ENCODE measurements around the gene CDK5RAP3. TPM values are rescaled to one million over a fixed set of nuclear protein-coding genes. Genes with fewer than 3 reads are reported as not detected.

The CDK5RAP3 gene
- total and polyA plus RNA-seq, 12 donors: 42.8 to 733 (median 111) TPM

DNA sequence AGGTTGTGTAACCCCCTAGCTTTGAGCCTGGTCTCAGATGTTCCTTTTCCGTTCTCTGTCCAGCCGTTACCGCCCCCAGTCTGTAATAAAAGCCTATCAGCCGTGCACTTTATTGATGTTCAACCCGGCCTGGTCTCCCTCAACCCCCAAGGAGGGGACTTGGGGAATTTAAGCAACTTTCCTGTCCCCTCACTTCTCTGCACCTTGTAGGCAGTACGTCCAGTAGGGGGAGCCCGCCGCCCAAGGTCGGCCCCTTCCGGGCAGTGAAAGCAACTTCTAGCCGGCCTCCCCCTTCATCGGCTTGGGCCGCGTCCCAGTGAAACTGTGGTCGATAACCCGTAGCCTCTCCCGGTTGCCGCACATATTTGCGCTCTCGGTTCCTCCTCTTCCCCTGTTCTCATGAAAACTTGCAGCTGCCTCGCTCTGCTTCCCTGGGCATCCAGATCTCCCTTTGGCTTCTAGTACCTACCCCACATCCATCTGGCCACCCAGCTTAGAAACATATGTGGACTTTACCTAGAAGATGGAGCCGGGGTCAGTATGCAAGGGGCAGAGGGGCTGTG is 21.6 kb upstream of the CDK5RAP3 start:
- peak overlapping the region in 1 of 4 donors; percentile 39 for H3K4me3 ChIP-seq
- H3K9me3 ChIP-seq (replicated peaks in 1 of 3): no peaks in the 10 kb centered on the region
- no peak for TF ChIP-seq POLR2A (IDR thresholded peaks at IDR 0.05)
- TF ChIP-seq, protein P1, sequence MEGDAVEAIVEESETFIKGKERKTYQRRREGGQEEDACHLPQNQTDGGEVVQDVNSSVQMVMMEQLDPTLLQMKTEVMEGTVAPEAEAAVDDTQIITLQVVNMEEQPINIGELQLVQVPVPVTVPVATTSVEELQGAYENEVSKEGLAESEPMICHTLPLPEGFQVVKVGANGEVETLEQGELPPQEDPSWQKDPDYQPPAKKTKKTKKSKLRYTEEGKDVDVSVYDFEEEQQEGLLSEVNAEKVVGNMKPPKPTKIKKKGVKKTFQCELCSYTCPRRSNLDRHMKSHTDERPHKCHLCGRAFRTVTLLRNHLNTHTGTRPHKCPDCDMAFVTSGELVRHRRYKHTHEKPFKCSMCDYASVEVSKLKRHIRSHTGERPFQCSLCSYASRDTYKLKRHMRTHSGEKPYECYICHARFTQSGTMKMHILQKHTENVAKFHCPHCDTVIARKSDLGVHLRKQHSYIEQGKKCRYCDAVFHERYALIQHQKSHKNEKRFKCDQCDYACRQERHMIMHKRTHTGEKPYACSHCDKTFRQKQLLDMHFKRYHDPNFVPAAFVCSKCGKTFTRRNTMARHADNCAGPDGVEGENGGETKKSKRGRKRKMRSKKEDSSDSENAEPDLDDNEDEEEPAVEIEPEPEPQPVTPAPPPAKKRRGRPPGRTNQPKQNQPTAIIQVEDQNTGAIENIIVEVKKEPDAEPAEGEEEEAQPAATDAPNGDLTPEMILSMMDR (IDR thresholded peaks at IDR 0.05): peak; percentile 87 to 93 (median 90)
- peaks cover 25 to 46% of the 10 kb centered on the region in 2 donors for H3K4me1 ChIP-seq (replicated peaks in 1 of 2)
- WGBS, 4 donors: 4% methylated on average over 17 to 22 of the region's 22 CpGs
- peaks cover 0 to 14% of the 10 kb centered on the region in 2 donors for H3K36me3 ChIP-seq (replicated peaks in 1 of 2)
- intact Hi-C loops (cut with DNase I): no loop called here
- H3K27ac ChIP-seq: peak overlapping the region; percentile 15 to 90 (median 70)
- no peaks in the 10 kb centered on the region for H3K27me3 ChIP-seq
- peak; percentile 90 to 95 (median 93) for DNase-seq

DNA sequence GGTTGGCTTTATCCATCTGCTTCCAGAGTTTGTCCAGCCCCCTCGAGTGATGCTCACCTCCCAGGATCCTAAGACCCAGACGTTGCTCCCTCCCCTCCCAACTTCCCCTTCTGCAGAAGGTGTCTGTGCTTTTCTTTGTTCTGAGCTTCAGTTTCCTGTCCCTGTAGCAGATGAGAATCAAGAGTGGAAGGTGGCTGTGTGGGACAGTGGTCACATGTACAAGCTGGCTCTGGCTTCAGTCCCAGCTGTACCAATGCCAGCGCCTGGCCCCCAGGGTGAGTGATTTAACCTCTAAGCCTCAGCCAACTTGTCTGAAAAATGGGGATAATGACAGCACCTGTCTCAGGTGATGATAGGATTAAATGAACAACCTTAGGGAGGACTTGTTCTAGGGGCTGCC is 21.0 kb upstream of the CDK5RAP3 start:
- peak overlapping the region in 3 of 5 donors; percentile 70 to 90 (median 86) for H3K27ac ChIP-seq
- intact Hi-C loops (cut with DNase I): loop anchor here in 1 of 2 donors (10.0 kb wide), 1 partner anchor 65 kb away; no protein-coding TSS in a partner anchor
- H3K36me3 ChIP-seq (replicated peaks in 1 of 2): peaks cover 0 to 8% of the 10 kb centered on the region in 2 donors
- WGBS, 4 donors: 47 to 59% (median 55%) methylated on average over 3 of the region's 3 CpGs
- peaks cover 25 to 44% of the 10 kb centered on the region in 2 donors for H3K4me1 ChIP-seq (replicated peaks in 1 of 2)
- no peak for TF ChIP-seq POLR2A (IDR thresholded peaks at IDR 0.05)
- TF ChIP-seq, protein P1 (IDR thresholded peaks at IDR 0.05): no peak
- no peak for DNase-seq
- peak overlapping the region in 1 of 4 donors; percentile 39 for H3K4me3 ChIP-seq
- H3K27me3 ChIP-seq: no peaks in the 10 kb centered on the region
- no peaks in the 10 kb centered on the region for H3K9me3 ChIP-seq (replicated peaks in 1 of 3)

DNA sequence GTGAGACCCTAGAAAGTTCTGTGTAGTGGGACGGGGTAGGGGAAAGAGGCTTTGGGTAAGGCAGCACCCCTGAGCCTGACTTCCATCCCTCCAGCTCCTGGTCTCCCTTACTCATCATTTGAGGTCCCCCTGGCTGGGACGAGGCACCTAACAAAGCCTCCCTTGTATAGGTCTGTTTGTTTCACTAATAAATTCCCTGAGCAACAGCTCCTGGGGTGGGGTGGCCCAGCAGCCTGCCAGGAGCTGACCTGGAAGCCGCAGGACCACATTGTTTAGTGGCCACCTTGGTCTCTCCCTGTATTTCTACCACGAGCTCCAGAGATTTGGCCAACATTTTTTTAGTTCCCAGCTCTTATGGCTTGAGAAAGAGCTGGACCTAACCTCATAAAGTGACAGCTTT is 20.5 kb upstream of the CDK5RAP3 start:
- no peak for TF ChIP-seq POLR2A (IDR thresholded peaks at IDR 0.05)
- TF ChIP-seq, protein P1 (IDR thresholded peaks at IDR 0.05): no peak
- Histone ChIP-seq H3K4me1 (replicated peaks in 1 of 2) (peaks cover 23 to 39% of the 10 kb centered on the region in 2 donors), H3K4me3 (no peak overlapping the region), H3K27ac (peak overlapping the region in 1 of 5 donors; percentile 90), H3K27me3 (no peaks in the 10 kb centered on the region), H3K36me3 (replicated peaks in 1 of 2) (peaks cover 0 to 4% of the 10 kb centered on the region in 2 donors), H3K9me3 (replicated peaks in 1 of 3) (no peaks in the 10 kb centered on the region)
- intact Hi-C loops (cut with DNase I): loop anchor here in 1 of 2 donors (10.0 kb wide), 1 partner anchor 64 kb away; no protein-coding TSS in a partner anchor
- 83 to 92% (median 89%) methylated on average over 4 of the region's 4 CpGs for WGBS, 4 donors
- DNase-seq: no peak

DNA sequence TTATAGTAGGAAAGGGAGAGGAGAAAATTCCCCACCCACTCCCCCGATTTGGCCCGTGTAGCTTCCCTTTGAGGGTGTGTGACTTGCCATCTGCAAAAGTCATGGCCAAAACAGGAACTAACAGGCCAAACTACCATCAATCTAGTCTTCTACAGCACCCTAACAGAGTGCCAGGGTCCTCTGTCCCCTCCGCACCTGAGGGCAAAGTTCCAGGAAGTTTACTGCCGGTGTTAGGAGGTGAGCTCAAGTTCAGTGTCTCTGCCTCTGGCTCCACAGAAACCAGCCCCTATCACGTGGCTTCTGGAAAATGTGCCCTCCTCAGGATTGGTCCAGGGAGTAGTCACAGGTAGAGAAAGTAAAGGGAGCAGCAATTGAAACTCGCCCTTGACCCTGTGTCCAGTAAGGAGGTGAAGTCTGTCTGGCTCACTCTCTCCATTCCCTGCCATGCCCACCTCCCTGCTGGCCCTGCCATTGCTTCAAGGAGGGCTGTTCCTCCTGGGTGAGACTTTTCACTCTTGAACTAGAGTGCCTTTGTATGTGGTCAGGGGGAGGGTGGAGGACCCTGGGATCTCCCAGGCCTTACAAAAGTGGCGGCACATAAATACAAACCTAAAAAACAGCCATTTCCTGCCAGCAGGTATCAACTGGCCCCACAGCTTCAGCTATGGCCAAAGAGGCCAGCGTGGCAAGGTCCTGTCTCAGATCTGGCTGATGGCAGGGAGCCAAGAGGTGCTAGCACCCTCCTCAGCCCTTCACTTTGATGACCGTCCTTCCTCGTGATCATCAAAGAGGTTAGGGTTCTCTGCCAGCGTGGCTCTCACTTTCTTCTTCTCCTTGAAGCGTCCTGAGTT is 18.5 kb upstream of the CDK5RAP3 start:
- 68 to 78% (median 76%) methylated on average over 11 to 12 of the region's 12 CpGs for WGBS, 4 donors
- no peaks in the 10 kb centered on the region for H3K36me3 ChIP-seq (replicated peaks in 1 of 2)
- no peak for TF ChIP-seq POLR2A (IDR thresholded peaks at IDR 0.05)
- TF ChIP-seq, protein P1 (IDR thresholded peaks at IDR 0.05): no peak
- intact Hi-C loops (cut with DNase I): loop anchor here in 1 of 2 donors (10.0 kb wide), 1 partner anchor 62 kb away; no protein-coding TSS in a partner anchor
- no peak for DNase-seq
- no peak overlapping the region for H3K27ac ChIP-seq
- H3K9me3 ChIP-seq (replicated peaks in 1 of 3): no peaks in the 10 kb centered on the region
- H3K27me3 ChIP-seq: no peaks in the 10 kb centered on the region
- H3K4me1 ChIP-seq (replicated peaks in 1 of 2): peaks cover 17 to 22% of the 10 kb centered on the region in 2 donors
- H3K4me3 ChIP-seq: no peak overlapping the region
